ENCODE results near the gene SCLY.
A peak's percentile ranks its signal among the peaks of the same experiment; 100 is the strongest.
"Not testable (repeated sequence)": the region's sequence is repeated elsewhere in the genome, so short reads cannot be mapped to it uniquely, and the experiment has no call there.

The SCLY gene

GRCh38 chr2:238060542-238061314 lies at the start of gene SCLY:
TSS of gene SCLY (plus strand) at chr2:238061001. CDS start at chr2:238061055, 54 bp downstream.
- DNase-seq: peak; percentile 99

DNA sequence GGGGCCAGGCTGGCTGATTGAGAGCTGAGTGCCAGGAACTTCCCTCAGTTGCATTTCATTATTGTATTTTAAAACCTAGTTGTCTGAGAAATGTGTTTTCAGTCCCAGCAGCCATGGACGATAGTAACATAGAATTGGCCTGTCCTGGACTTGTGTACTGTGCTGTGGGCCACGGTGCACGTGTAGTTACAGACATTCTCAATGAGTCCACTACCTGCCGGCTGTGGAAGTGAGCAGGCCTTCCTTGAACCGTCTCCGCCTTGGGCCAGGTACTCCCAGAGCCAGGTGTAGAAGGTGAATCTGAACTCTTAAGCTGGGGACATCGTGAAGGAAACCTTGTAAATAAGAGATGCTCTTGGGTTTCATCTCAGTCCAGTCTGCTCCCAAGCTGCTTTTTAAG lies 47.0 kb upstream of the SCLY start:
- no peak for DNase-seq

DNA sequence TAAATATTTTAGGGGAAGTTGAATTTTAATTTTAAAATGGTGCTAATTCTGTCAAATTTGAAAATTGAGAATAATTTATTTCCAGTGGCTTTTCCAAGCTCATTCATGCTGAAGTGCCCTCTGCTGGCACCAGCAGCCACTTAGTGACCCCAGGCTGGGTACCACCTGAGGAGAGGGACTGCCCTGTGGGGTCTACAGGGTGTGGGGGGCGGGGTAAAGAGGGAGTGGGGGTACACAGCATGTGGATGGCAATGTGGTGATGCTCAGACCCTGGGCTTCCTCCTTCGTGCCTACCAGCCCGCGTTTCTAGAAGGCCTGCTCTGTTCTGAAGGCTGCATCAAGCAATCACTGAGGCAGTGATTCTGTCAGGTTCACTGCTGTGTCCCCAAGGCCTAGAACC lies 45.1 kb upstream of the SCLY start:
- no peak for DNase-seq

GRCh38 chr2:238016526-238016925 lies 44.3 kb upstream of the SCLY start:
- no peak for DNase-seq

DNA sequence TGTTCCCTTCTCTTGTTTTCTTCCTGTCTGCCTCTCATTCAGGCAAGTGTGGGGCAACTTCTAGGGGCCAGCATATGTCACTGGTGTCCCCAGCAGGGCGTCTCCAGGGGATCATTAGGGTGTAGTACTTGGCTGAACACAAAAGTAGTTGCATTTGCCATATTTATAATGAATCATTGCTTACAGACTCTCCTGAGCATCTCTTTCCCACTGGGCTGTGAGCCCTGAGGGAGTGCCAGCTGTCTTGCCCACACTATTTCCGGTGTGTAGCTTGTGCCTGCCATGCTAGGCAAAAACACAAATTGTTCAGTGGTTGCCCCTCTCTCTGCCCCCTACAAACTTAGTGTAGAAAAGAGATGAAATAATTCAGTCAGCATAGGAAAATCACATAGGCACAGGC lies 40.8 kb upstream of the SCLY start:
- DNase-seq: no peak

- DNase-seq: no peak
Measured at GRCh38 chr2:238020816-238021215, 40.0 kb upstream of the SCLY start.

GRCh38 chr2:238021327-238021726 lies 39.5 kb upstream of the SCLY start:
- no peak for DNase-seq

DNA sequence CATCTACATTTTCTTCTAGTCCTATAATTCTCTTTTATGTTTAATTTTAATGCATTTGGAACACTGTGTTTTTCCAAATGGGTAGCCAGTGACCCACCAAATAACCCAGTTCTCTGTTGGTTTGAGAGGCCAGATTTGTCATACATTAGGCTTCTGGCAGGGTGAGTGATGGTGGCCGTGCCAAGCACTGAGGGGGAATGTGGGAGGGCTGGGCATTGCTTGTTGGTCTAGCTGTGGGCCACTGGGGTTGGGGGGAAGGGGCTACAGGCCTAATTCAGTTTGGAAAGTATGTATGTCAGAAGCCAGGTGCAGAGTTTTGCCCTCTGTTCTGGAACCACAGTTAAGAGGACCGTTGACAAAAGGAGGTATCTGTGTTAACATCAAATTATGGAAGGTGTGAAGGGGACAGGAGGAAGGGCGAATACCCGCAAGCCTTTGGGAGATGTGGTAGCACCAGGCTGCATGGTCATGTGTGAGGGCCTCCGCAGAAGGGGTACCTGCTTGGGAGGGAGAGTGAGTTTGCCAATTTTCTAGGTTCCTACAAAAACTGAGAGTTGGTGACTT lies 38.1 kb upstream of the SCLY start:
- no peak for DNase-seq

GRCh38 chr2:238023608-238024007 lies 37.2 kb upstream of the SCLY start:
- DNase-seq: no peak

DNA sequence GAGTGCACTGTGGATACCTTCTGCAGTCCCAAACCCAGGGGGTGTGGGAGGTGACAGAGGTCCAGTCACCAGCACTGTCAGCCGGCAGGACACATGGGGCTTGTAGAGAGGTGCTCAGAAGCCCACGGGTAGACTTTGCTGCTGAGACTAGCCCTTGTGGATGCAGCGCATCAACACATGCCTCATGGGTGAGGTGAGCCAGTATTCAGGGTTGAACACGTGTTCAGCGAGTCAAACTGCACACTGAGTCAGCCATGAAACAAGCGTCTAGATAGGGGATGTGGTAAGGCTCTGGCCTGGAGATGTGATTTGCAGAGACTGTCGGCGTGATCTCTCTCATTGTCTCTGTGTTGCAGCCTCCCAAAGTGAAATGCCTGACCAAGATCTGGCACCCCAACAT lies 35.8 kb upstream of the SCLY start:
- no peak for DNase-seq

GRCh38 chr2:238025741-238026360 lies 35.0 kb upstream of the SCLY start:
- DNase-seq: no peak

DNA sequence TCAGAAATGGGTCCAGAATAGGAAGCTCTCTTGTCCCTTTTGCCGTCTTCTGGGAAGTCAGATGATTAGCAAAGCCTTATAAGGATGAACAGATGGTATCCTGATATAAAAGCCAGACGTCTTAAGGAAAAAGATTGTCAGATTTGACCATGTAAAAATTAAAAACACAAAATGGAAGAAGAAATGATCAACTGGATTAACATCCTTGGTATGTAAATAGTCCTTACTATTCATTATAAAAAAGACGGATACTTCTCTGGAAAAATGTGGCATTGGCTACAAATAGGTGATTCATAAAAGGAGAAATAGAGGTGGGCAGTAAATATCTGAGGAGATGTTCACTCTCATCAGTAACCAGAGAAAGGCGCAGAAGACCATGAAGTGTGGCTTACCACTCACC lies 33.7 kb upstream of the SCLY start:
- DNase-seq: no peak

DNA sequence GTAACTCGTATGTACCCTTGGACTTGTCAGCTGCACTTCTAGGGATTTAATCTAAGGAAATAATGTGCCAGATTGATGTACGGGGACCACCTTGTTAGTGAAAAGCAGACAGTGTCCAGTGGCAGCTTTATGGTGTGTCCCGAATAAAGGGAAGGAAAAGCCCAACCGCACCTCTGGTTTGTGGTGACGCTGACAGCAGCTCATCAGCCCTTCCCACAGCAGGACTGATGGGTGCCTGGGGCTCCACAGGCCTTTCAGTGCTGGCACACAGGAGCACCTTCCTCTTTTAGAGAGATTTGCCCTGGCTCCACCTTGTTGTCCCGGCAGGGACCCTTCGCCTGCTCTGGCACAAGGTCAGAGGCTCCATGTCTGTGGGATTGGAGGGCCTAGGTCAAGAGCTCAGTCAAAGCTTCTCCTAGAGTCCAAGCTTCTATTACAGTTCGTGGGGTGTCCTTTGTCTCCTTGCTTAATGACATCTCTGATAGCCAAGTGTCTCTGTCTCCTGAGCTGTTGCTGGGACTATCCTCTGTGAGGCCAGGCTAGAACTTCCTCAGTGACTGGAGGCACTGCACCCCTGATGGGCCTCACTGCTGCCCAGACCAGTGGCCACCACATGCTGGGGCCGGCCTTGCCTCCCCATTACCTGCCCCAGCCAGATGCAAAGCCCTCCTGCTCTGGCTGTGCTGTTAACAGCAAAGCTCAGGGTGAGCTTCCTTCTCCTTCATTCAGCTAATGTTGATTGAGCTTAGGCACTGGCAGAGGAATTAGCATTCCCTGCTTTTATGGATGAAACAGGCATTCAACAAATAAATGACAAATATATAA lies 33.0 kb upstream of the SCLY start:
- no peak for DNase-seq

DNA sequence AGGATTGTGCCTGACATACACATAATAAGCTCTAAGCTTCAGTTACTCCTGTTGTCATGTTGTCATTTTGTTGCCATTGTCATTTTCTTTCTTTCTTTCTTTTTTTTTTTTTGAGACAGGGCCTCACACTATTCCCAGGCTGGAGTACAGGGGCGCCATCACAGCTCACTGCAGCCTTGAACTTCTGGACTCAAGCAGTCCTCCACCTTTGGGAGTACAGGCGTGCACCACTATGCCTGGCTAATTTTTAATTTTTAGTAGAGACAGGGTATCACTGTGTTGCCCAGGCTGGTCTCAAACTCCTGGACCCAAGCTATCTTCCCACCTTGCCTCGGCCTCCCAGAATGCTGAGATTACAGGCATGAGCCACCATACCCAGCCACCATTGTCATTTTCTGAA lies 30.9 kb upstream of the SCLY start:
- DNase-seq: no peak

DNA sequence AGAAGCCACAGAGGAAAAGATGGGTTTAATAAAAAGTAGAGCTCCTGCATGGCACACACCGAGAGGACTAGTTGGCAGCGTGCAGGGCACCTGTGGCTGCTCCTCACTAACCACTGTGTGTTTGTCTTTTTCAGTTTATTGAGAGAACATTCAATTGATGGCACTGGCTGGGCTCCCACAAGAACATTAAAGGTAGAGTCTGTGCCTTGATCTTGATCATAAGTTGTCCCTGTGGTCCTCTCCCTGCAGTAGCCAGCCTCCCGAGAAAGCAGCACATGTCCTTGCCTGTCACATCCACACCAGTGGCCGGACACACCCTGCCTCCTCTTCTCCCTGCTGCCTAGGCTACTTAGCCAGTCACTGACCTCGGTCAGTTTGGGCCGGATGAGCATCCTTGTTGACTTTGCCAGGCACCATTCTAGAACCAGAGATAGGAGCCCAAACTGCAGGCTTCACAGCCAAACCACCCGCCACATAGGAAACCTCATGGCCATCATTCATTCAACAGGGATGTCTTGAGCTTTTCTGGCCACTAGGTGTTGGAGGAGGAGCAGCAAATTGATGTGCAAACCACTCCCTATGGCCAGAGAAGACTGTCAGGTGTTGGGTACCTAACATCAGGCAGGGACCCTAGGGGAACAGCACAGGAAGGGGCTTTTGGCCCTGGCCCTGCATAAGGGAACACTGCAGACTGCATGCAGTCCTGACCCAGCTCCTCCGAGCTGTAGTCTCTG lies 30.2 kb upstream of the SCLY start:
- DNase-seq: no peak

GRCh38 chr2:238031751-238032150 lies 29.1 kb upstream of the SCLY start:
- DNase-seq: no peak

GRCh38 chr2:238032755-238033337 lies 28.0 kb upstream of the SCLY start:
- no peak for DNase-seq

DNA sequence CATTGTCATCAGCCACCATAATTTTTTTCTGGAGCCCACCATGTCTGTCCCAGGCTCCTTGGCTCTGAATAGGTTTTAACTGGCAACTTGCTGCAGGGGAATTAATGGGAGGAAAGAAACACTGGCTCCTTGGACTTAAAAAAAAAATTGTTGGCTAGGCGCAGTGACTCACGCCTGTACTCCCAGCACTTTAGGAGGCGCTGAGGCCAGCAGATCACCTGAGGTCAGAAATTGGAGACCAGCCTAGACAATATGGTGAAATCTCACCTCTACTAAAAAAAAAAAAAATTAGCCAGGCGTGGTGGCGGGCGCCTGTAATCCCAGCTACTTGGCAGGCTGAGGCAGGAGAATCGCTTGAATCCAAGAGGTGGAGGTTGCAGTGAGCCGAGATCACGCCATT lies 26.8 kb upstream of the SCLY start:
- not testable (repeated sequence) for DNase-seq

DNA sequence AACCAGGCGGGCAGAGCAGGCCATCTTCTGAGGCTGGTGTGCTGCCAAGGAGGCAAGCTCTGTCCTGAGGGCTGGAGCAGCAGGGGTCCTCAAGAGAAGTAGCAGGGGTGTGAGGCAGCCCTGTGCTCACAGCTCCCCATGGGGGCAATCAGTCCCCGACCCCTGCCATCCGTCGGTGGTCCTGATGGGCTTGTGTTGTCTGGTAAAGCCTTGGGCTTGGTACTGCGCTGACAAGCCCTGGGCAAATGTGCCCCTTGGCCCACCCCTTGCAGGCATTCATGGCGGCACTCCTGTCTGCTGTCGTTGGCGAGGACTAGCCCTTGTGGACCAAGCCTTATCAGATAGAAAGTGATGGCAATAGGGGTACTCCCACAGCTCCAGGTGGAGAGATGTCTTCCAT lies 22.6 kb upstream of the SCLY start:
- no peak for DNase-seq

DNA sequence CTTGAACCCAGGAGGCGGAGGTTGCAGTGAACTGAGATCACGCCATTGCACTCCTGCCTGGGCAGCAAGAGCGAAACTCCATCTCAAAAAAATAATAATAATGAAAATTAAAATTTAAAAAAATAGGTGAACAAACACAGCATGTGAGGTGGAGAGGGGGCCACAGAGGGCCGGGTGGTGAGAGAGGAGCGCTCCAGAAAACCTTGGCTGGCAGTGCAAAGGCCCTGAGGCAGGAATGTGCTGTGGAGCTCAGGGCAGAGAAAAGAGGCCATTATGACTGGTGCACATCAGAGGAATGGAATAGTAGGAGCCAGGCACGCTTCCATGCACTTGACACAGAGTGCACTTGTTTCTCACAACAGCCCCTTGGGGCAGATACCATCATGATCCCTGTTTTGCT lies 21.6 kb upstream of the SCLY start:
- no peak for DNase-seq

DNA sequence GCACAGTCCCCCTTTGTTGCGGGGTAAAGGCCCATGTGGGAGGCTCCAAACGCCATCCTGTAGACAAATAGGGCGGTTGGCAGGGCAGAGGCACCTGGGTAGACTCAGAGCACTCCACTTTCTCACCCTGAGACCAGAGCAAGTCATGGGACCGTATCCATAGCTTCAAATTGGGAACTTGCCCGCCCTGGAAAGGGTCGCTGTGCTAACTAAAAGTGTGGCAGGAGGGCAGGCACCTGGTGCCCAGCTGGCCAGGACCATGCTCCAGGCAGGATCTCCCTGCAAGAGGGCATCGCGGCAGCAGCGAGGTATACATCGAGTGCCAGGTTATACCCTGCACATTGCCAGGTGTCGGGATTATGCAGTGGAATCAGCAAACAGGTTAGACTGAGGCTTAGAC lies 20.8 kb upstream of the SCLY start:
- no peak for DNase-seq

- DNase-seq: no peak
Measured at GRCh38 chr2:238040918-238041317, 19.9 kb upstream of the SCLY start.

All from right forelimb (tissue), 1 donor.